GM12878 (cell line): ENCODE measurements around the gene SESN3. TPM values are rescaled to one million over a fixed set of nuclear protein-coding genes. Genes with fewer than 3 reads are reported as not detected.

Experiments used
- ATAC-seq: fragments of 200-7000 bp; cut with Tn5 transposase; 3 replicates; pipeline ENCODE4 v1.9.1; 2020; ENCODE audit warnings: mild to moderate bottlenecking, moderate library complexity
- BruUV-seq: library from RNA; stranded (reverse); fragments of 400-500 nt; replicated peaks from 2 replicates; lab custom pipeline; 2021; lab: Mats Ljungman, UMichigan
- CTCF ChIA-PET: fragments of 300-600 bp; sonication (Branson Sonifier 250); formaldehyde crosslinking; extraction: SDS; loops from one replicate; lab custom pipeline; 2021; ENCODE audit warnings: inconsistent platforms; lab: Yijun Ruan, JAX
- POLR2A ChIA-PET: fragments of 350-600 bp; formaldehyde crosslinking; extraction: SDS; loops from one replicate; lab custom pipeline; 2021; ENCODE audit warnings: inconsistent platforms; lab: Charles Lee
- RAD21 ChIA-PET: fragments of 300-600 bp; sonication (Branson Sonifier 250); formaldehyde crosslinking; loops from one replicate; lab custom pipeline; 2023; ENCODE audit warnings: antibody characterized with exemption; ENCODE audit not compliant: unreplicated experiment; lab: Charles Lee
- SMC1A ChIA-PET: fragments of 300-600 bp; sonication (Branson Sonifier 250); formaldehyde crosslinking; loops from one replicate; lab custom pipeline; 2023; ENCODE audit not compliant: unreplicated experiment, uncharacterized antibody; lab: Charles Lee
- DNase-seq: peaks from one replicate; pipeline ENCODE4 v3.0.0-alpha.2; 2011; ENCODE audit warnings: low read depth, low spot score
- FAIRE-seq: peaks from 3 replicates; lab custom pipeline; 2011; peaks lifted over from hg19 to GRCh38; lab: Jason Lieb, UNC
- H2AFZ ChIP-seq: 2 replicates; pipeline ENCODE4 v1.6.0; 2011; ENCODE audit warnings: low read depth, low read length, control low read depth; ENCODE audit not compliant: control insufficient read depth
- H3K27ac ChIP-seq: 2 replicates; pipeline ENCODE4 v1.5.1; 2011; ENCODE audit warnings: control low read depth; ENCODE audit not compliant: control insufficient read depth, insufficient read depth
- H3K27me3 ChIP-seq, 2 experiments: replicated peaks in 1 of 2; 2 replicates each; pipeline versions ENCODE4 v1.6.0 to v1.6.1; 2011; ENCODE audit warnings: low read length in 1 of 2; ENCODE audit not compliant: control insufficient read depth in 2 of 2, insufficient read depth in 2 of 2
- H3K36me3 ChIP-seq, 2 experiments: 2 replicates each; pipeline ENCODE4 v1.5.1; 2011; ENCODE audit warnings: low read length in 1 of 2; ENCODE audit not compliant: control insufficient read depth in 2 of 2, insufficient read depth in 2 of 2
- H3K4me1 ChIP-seq: 2 replicates; pipeline ENCODE4 v1.6.1; 2011; ENCODE audit warnings: mild to moderate bottlenecking, low read length, moderate library complexity, mixed read lengths; ENCODE audit not compliant: control insufficient read depth, insufficient read depth
- H3K4me2 ChIP-seq: 2 replicates; pipeline ENCODE4 v1.6.0; 2011; ENCODE audit warnings: control low read depth; ENCODE audit not compliant: control insufficient read depth, insufficient read depth
- H3K4me3 ChIP-seq: fragments of 200-600 bp; sonication (generic); 2 replicates; pipeline ENCODE4 v1.5.1; 2016
- H3K79me2 ChIP-seq: 2 replicates; pipeline ENCODE4 v1.6.0; 2011; ENCODE audit warnings: low read length; ENCODE audit not compliant: control insufficient read depth, insufficient read depth
- H3K9ac ChIP-seq: 2 replicates; pipeline ENCODE4 v1.8.0; 2011; ENCODE audit warnings: low read length, control low read depth, mixed read lengths; ENCODE audit not compliant: control insufficient read depth, insufficient read depth
- H3K9me3 ChIP-seq: replicated peaks from 3 replicates; pipeline ENCODE4 v1.5.1; 2011; ENCODE audit warnings: mild to moderate bottlenecking, low read length; ENCODE audit not compliant: control insufficient read depth, insufficient read depth
- H4K20me1 ChIP-seq: 2 replicates; pipeline ENCODE4 v1.6.0; 2011; ENCODE audit not compliant: control insufficient read depth, insufficient read depth
- BHLHE40 ChIP-seq, 2 experiments: fragments of 450-650 bp in 1 of 2; IDR thresholded peaks; 2 replicates each; pipeline ENCODE4 v1.6.1; 2011 to 2017; ENCODE audit warnings: low read depth in 2 of 2, borderline replicate concordance in 1 of 2, improper control_type of control experiment in 1 of 2, low read length in 1 of 2, mild to moderate bottlenecking in 1 of 2
- CHD1 ChIP-seq: IDR thresholded peaks from 2 replicates; pipeline ENCODE4 v1.6.1; 2012; ENCODE audit warnings: low read depth, low read length, improper control_type of control experiment
- GATAD2B ChIP-seq: fragments of 450-650 bp; conservative IDR thresholded peaks from 2 replicates; pipeline ENCODE4 v1.6.1; 2017; ENCODE audit warnings: low read depth, mild to moderate bottlenecking, moderate library complexity
- MEF2B ChIP-seq: fragments of 450-650 bp; IDR thresholded peaks from 2 replicates; pipeline ENCODE4 v1.6.1; 2018; ENCODE audit warnings: mild to moderate bottlenecking, moderate library complexity; ENCODE audit not compliant: partially characterized antibody, poor library complexity, severe bottlenecking
- NBN ChIP-seq: fragments of 450-650 bp; IDR thresholded peaks from 2 replicates; pipeline ENCODE4 v1.6.1; 2016
- PAX8 ChIP-seq: fragments of 450-650 bp; IDR thresholded peaks from 2 replicates; pipeline ENCODE4 v1.6.1; 2017; ENCODE audit warnings: mild to moderate bottlenecking, moderate library complexity
- POLR2AphosphoS5 ChIP-seq: IDR thresholded peaks from 2 replicates; pipeline ENCODE4 v1.6.1; 2011; ENCODE audit warnings: mild to moderate bottlenecking, low read length, inconsistent platforms
- RCOR1 ChIP-seq: conservative IDR thresholded peaks from 2 replicates; pipeline ENCODE4 v1.6.1; 2012; ENCODE audit warnings: low read depth, low read length, improper control_type of control experiment
- RFX5 ChIP-seq: IDR thresholded peaks from 2 replicates; pipeline ENCODE4 v1.6.1; 2011; ENCODE audit warnings: low read depth, low read length, improper control_type of control experiment
- ZNF24 ChIP-seq: fragments of 450-650 bp; IDR thresholded peaks from 2 replicates; pipeline ENCODE4 v1.6.1; 2017; ENCODE audit warnings: antibody characterized with exemption, mild to moderate bottlenecking
- ZNF592 ChIP-seq: fragments of 450-650 bp; IDR thresholded peaks from 2 replicates; pipeline ENCODE4 v1.6.1; 2017; ENCODE audit warnings: mild to moderate bottlenecking, moderate library complexity
- WGBS: methylation state at CpG from one replicate; pipeline ENCODE4 v1.1.6; 2016; ENCODE audit warnings: low lambda C conversion rate; ENCODE audit not compliant: insufficient replicate concordance, insufficient coverage; ENCODE audit errors: missing lambda C conversion rate; 5-methylcytosine and 5-hydroxymethylcytosine counted together
- in situ Hi-C: fragments of 300-500 bp; cut with MboI; formaldehyde crosslinking; loops from 9 replicates; pipeline ENCODE4 v1.14.3; 2018; ENCODE audit warnings: mixed read lengths
- intact Hi-C: fragments of 100-400 bp; cut with micrococcal nuclease; formaldehyde crosslinking; loops from one replicate; pipeline ENCODE4 v1.14.2; 2022; ENCODE audit not compliant: unreplicated experiment
- polyA plus RNA-seq, 11 experiments: library from polyadenylated mRNA; depleted of rRNA in 4 of 11; unstranded in 6 of 11; stranded (reverse) in 5 of 11; fragments of >200 nt; fragmentation: Nextera tagmentation in 4 of 11; fragmentation: Illumina TruSeq in 1 of 11; extraction: Ambion mirVana in 4 of 11; extraction: Trizol in 1 of 11; gene quantifications; 1 replicate in 1 of 11; 2 replicates in 10 of 11; pipeline versions ENCODE4 v1.2.1 to v1.2.3, GENCODE V29; 2011 to 2016; ENCODE audit warnings: inconsistent platforms in 2 of 11, missing spikeins in 2 of 11, low read depth in 1 of 11
- total RNA-seq, 4 experiments: library from RNA; depleted of rRNA in 3 of 4; stranded (reverse); fragments of >200 nt in 3 of 4; fragmentation: Illumina TruSeq in 1 of 4; extraction: Trizol in 1 of 4; gene quantifications; 2 replicates each; pipeline versions ENCODE4 v1.2.1 to v1.2.3, GENCODE V29; 2013 to 2021
- TF ChIP-seq, protein P1 (sequence below): fragments of 450-650 bp; IDR thresholded peaks from 2 replicates; pipeline ENCODE4 v1.6.1; 2018; ENCODE audit warnings: borderline replicate concordance, mild to moderate bottlenecking; ENCODE audit not compliant: partially characterized antibody
- TF ChIP-seq, protein P2 (sequence below): fragments of 450-650 bp; IDR thresholded peaks from 2 replicates; pipeline ENCODE4 v1.6.1; 2014; ENCODE audit warnings: mild to moderate bottlenecking

The SESN3 gene
- total and polyA plus RNA-seq, 10 of the 15 experiments (the other 5 are each of a cell fraction or from before 2014, with no cell fraction given), result 0.64 to 6.7 (median 3.0) TPM

DNA sequence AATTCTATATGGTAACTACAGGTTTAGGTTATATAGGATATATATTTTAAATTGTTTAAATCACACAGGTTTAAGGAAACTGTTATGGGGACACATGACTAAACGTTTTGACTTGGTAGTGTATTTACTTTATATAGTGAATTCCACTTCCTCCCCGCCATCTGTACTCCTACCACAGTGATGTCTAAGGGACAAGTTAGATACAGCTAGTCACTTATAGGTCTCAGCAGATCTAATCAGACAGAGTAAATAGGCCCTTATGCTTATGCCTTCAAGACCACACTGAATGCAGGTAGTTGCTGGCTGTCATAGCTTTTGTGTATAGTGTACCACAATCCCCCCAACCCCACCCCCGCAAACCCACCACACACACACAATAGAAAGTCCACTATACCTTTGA, 8.2 kb downstream of the SESN3 start (continued):
- TF ChIP-seq BHLHE40 (IDR thresholded peaks at IDR 0.05; ENCODE audit: borderline replicate concordance in 1 of 2, low read depth in 2 of 2, low read length in 1 of 2) (no peak), POLR2AphosphoS5 (no peak), CHD1 (no peak), PAX8 (no peak)
- TF ChIP-seq, protein P1, sequence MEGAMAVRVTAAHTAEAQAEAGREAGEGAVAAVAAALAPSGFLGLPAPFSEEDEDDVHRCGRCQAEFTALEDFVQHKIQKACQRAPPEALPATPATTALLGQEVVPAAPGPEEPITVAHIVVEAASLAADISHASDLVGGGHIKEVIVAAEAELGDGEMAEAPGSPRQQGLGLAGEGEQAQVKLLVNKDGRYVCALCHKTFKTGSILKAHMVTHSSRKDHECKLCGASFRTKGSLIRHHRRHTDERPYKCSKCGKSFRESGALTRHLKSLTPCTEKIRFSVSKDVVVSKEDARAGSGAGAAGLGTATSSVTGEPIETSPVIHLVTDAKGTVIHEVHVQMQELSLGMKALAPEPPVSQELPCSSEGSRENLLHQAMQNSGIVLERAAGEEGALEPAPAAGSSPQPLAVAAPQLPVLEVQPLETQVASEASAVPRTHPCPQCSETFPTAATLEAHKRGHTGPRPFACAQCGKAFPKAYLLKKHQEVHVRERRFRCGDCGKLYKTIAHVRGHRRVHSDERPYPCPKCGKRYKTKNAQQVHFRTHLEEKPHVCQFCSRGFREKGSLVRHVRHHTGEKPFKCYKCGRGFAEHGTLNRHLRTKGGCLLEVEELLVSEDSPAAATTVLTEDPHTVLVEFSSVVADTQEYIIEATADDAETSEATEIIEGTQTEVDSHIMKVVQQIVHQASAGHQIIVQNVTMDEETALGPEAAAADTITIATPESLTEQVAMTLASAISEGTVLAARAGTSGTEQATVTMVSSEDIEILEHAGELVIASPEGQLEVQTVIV, result no peak
- TF ChIP-seq, all 136 proteins: peak for 0

DNA sequence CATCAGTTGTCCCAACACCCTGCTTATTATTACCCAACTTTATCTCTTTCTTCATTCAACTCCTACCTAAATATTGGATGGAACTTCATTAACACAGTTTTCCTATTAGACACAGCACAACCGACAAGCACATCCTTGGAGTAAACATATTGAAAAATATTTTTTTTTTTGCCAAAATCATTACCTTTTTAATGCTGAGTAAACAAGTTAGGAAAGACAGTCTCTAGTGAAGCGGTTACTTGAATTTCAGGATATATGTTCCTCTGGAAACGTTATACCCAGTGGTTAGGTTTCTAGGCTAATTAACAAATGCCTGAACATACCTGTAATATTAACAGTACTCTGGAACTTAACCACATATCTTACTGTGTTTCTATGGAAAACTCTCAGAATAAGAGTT, 11.4 kb downstream of the SESN3 start:
- Histone ChIP-seq H3K4me1 (no peaks in the 10 kb centered on the region), H3K27me3 (no peaks in the 10 kb centered on the region), H4K20me1 (no peaks in the 10 kb centered on the region), H3K9me3 (no peaks in the 10 kb centered on the region), H3K79me2 (no peaks in the 10 kb centered on the region), H3K27ac (no peak overlapping the region), H3K9ac (no peak overlapping the region), H3K36me3 (no peaks in the 10 kb centered on the region), H2AFZ (no peak overlapping the region), H3K4me2 (no peak overlapping the region), H3K4me3 (no peak overlapping the region)
- ATAC-seq, result no peak
- ChIA-PET RAD21 (interaction anchor here (1.5 kb wide), 1 partner anchor 10 kb away, joined by 3 read pairs; no protein-coding TSS in a partner anchor), SMC1A (interaction anchor here (1.0 kb wide), 1 partner anchor 22 kb away, joined by 3 read pairs; no protein-coding TSS in a partner anchor), POLR2A (no interaction called here), CTCF (interaction anchor here (1.1 kb wide), 1 partner anchor 9 kb away, joined by 6 read pairs; no protein-coding TSS in a partner anchor)
- no peak for FAIRE-seq
- WGBS, result 72% methylated on average over 3 of the region's 3 CpGs
- TF ChIP-seq POLR2AphosphoS5, result no peak
- no peak for TF ChIP-seq MEF2B
- no peak for TF ChIP-seq NBN
- TF ChIP-seq, protein P2, sequence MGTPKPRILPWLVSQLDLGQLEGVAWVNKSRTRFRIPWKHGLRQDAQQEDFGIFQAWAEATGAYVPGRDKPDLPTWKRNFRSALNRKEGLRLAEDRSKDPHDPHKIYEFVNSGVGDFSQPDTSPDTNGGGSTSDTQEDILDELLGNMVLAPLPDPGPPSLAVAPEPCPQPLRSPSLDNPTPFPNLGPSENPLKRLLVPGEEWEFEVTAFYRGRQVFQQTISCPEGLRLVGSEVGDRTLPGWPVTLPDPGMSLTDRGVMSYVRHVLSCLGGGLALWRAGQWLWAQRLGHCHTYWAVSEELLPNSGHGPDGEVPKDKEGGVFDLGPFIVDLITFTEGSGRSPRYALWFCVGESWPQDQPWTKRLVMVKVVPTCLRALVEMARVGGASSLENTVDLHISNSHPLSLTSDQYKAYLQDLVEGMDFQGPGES, result no peak
- TF ChIP-seq ZNF592, result no peak
- TF ChIP-seq GATAD2B, result no peak
- no peak for TF ChIP-seq RFX5
- TF ChIP-seq ZNF24, result no peak
- TF ChIP-seq RCOR1, result no peak
- DNase-seq, result no peak
- in situ Hi-C loops, result no loop called here
- intact Hi-C loops, result no loop called here
- no TSS peak for BruUV-seq
